ENCODE data around the gene CNGB1. TPM values are rescaled to one million over a fixed set of nuclear protein-coding genes. Genes with fewer than 3 reads are reported as not detected.
"Not testable (repeated sequence)": the region's sequence is repeated elsewhere in the genome, so short reads cannot be mapped to it uniquely, and the experiment has no call there.

The CNGB1 gene
- total and polyA plus RNA-seq, 2 experiments from 2014 or later: not detected

DNA sequence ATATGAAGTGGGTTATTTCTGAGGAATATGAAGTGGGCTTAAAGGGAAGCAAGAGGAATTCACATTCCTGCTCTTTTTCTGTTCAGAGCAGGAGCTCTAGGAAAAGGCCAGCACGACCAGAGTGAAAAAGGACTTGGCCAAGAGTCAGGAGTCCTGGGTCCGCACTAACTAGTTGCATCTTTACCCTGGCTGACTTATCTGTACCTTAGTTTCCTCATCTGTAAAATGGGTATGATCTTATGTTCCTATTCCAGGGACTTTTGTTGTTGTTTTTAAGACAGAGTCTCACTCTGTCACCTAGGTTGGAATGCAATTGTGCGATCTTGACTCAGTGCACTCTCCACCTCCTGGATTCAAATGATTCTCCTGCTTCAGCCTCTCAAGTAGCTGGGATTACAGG is 52.5 kb downstream of the CNGB1 start:
- TF ChIP-seq, protein P1, sequence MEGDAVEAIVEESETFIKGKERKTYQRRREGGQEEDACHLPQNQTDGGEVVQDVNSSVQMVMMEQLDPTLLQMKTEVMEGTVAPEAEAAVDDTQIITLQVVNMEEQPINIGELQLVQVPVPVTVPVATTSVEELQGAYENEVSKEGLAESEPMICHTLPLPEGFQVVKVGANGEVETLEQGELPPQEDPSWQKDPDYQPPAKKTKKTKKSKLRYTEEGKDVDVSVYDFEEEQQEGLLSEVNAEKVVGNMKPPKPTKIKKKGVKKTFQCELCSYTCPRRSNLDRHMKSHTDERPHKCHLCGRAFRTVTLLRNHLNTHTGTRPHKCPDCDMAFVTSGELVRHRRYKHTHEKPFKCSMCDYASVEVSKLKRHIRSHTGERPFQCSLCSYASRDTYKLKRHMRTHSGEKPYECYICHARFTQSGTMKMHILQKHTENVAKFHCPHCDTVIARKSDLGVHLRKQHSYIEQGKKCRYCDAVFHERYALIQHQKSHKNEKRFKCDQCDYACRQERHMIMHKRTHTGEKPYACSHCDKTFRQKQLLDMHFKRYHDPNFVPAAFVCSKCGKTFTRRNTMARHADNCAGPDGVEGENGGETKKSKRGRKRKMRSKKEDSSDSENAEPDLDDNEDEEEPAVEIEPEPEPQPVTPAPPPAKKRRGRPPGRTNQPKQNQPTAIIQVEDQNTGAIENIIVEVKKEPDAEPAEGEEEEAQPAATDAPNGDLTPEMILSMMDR (IDR thresholded peaks at IDR 0.05; ENCODE audit: low read depth, low read length): no peak
- Histone ChIP-seq H3K27me3 (no peaks in the 10 kb centered on the region), H3K9me3 (ENCODE audit: low read depth) (no peaks in the 10 kb centered on the region), H3K4me3 (no peak overlapping the region), H3K27ac (no peak overlapping the region), H3K36me3 (no peaks in the 10 kb centered on the region), H3K4me1 (ENCODE audit: low read depth) (no peaks in the 10 kb centered on the region)
- DNase-seq (ENCODE audit: low read depth in 1 of 2, low spot score in 1 of 2): no peak

DNA sequence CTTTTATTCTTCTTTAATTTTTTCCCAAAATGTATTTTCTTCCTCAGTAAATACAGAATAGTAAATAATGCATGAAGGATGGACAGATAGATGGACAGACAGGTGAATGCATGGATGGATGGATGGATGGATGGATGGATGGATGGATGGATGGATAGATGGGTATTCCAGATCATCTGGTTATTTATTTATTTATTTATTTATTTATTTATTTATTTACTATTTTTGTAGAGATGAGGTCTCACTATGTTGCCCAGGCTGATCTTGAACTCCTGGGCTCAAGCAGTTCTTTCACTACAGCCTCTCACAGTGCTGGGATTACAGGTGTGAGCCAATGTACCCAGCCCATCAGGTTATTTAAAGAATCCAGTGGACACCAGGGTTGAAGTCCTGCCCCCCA is 53.0 kb downstream of the CNGB1 start:
- not testable (repeated sequence) for H3K36me3 ChIP-seq; H3K9me3 ChIP-seq (ENCODE audit: low read depth); H3K4me1 ChIP-seq (ENCODE audit: low read depth); H3K27me3 ChIP-seq; DNase-seq (ENCODE audit: low read depth in 1 of 2, low spot score in 1 of 2); H3K27ac ChIP-seq; H3K4me3 ChIP-seq

DNA sequence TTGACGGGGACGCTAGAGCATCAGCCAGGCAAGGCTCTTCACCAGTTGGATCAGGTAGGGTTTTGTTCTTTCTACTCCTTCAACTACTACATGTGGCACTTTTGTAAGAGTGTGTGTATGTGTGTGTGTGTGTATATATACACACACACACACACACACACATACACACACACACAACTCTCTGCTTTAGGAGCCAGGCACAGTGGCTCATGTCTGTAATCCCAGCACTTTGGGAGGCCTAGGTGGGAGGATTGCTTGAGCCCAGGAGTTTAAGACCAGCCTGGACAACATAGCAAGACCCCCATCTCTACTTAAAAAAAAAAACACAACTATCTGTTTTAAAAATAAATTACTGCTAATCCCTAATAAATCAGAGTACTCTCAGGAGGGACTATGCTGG is 53.4 kb downstream of the CNGB1 start:
- H3K9me3 ChIP-seq (ENCODE audit: low read depth); H3K27me3 ChIP-seq; H3K36me3 ChIP-seq; H3K4me3 ChIP-seq; DNase-seq (ENCODE audit: low read depth in 1 of 2, low spot score in 1 of 2); H3K27ac ChIP-seq; H3K4me1 ChIP-seq (ENCODE audit: low read depth): not testable (repeated sequence)

DNA sequence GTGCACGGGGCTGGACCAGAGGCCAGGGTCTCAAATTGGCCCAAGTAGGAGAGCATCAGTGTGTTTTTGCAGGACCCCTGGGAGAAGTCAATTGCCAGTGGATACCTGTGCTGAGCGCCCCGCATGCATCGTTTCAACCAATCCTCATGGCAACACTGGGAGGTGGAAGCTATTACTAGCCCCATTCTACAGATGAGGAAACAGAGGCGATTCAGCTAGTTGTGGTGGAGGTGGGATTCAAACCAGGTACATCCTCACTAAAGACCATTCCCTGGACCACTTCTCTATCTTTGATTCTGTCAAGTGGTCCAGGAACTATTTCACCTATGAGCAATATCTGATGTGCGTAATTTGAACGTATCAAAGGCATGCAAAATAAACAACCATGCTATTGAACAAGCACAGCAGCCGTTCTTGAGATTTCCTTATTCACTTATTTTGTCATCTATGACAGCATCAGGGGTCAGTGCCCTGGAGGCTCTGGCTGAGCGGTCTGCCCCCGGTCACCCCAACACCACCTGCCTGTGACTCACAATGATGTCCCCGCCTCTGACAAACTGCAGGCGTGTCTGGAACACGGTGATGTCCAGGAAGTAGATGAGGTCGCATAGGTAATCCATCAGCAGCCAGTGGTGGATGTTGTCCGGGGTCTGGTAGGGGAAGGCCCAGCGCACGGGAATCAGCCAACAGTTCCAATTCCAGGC is 54.0 kb downstream of the CNGB1 start:
- Histone ChIP-seq H3K27ac (no peak overlapping the region), H3K9me3 (ENCODE audit: low read depth) (no peaks in the 10 kb centered on the region), H3K4me1 (ENCODE audit: low read depth) (no peaks in the 10 kb centered on the region), H3K36me3 (no peaks in the 10 kb centered on the region), H3K27me3 (no peaks in the 10 kb centered on the region), H3K4me3 (no peak overlapping the region)
- TF ChIP-seq, protein P1 (IDR thresholded peaks at IDR 0.05; ENCODE audit: low read depth, low read length): no peak
- DNase-seq (ENCODE audit: low read depth in 1 of 2, low spot score in 1 of 2): no peak

DNA sequence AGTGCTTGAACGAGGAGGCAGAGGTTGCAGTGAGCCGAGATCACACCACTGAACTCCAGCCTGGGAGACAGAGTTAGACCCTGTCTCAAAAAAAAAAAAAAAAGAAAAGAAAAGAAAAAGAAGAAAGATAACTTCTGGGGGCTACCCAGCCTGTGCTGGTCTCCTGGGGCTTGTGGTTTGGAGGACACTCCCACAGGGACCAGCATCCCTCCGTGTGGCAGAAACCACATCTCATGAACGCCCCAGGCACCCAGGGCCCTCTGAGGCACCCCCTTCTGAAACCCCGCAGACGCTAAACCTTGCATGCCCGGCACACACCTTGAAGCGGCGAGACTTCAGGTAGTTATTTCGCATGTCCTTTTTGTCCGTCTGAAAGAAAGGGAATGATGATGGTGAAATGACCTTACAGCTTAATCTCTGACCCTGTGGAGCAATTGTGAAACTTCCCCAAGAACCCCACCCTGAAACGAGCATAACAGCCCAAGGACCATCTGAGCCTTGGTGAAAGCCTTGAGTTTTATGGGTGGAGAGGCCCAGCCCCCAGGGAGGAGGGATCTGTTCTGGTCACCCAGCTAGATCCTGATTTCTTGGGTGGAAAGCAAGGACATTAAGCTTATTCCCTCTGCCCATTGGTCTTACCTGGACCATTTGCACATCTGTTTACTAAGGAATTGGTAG is 55.0 kb downstream of the CNGB1 start:
- Histone ChIP-seq H3K9me3 (ENCODE audit: low read depth) (no peaks in the 10 kb centered on the region), H3K4me1 (ENCODE audit: low read depth) (no peaks in the 10 kb centered on the region), H3K27ac (no peak overlapping the region), H3K4me3 (no peak overlapping the region), H3K27me3 (no peaks in the 10 kb centered on the region), H3K36me3 (no peaks in the 10 kb centered on the region)
- TF ChIP-seq, protein P1 (IDR thresholded peaks at IDR 0.05; ENCODE audit: low read depth, low read length): no peak
- no peak for DNase-seq (ENCODE audit: low read depth in 1 of 2, low spot score in 1 of 2)

DNA sequence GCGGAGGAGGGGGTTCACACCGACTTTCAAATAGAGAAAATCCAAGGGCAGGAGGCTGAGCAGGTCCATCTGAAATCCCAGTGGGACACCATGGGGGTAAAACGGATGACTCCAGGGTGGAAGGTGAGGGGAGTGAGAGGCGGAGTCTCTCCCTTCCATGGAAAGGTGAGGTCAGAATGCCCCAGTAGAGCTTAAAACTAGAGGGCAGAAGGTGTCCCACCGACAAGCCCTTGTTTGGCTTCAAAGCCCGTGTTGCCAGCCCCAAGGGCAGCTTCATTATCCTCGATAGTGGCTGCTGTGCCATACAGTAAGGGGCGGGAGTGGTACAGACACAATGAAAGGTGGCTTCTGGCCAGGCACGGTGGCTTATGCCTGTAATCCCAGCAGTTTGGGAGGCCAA is 55.7 kb downstream of the CNGB1 start:
- Histone ChIP-seq H3K4me3 (no peak overlapping the region), H3K36me3 (no peaks in the 10 kb centered on the region), H3K27ac (no peak overlapping the region), H3K27me3 (no peaks in the 10 kb centered on the region), H3K4me1 (ENCODE audit: low read depth) (no peaks in the 10 kb centered on the region), H3K9me3 (ENCODE audit: low read depth) (no peaks in the 10 kb centered on the region)
- DNase-seq (ENCODE audit: low read depth in 1 of 2, low spot score in 1 of 2): no peak
- TF ChIP-seq, protein P1 (IDR thresholded peaks at IDR 0.05; ENCODE audit: low read depth, low read length): no peak
